NCI-H1092 (cell line): Measurements from ENCODE around the gene GRM7.

Experiments used
- DNase-seq: peaks from one replicate; lab custom pipeline; 2025; lab: John Stamatoyannopoulos, UW

Gene GRM7

GRCh38 chr3:7720649-7721297, 859.9 kb downstream of the GRM7 start:
- no peak for DNase-seq

GRCh38 chr3:7721869-7722268, 861.0 kb downstream of the GRM7 start:
- no peak for DNase-seq

- DNase-seq = no peak
Measured at GRCh38 chr3:7728566-7729519, 867.9 kb downstream of the GRM7 start.

GRCh38 chr3:7733933-7734332, 873.0 kb downstream of the GRM7 start:
- no peak for DNase-seq

- no peak for DNase-seq
Measured at GRCh38 chr3:7734456-7734855, 873.5 kb downstream of the GRM7 start.

- no peak for DNase-seq
Measured at GRCh38 chr3:7737263-7737662, 876.3 kb downstream of the GRM7 start.

- no peak for DNase-seq
Measured at GRCh38 chr3:7739754-7740153, 878.8 kb downstream of the GRM7 start.

GRCh38 chr3:7740458-7740857, 879.5 kb downstream of the GRM7 start:
- no peak for DNase-seq

GRCh38 chr3:7744850-7745249, 883.9 kb downstream of the GRM7 start:
- DNase-seq = no peak

- no peak for DNase-seq
Measured at GRCh38 chr3:7745711-7746110, 884.8 kb downstream of the GRM7 start.

- DNase-seq = no peak
Measured at GRCh38 chr3:7749931-7750695, 889.2 kb downstream of the GRM7 start.

- DNase-seq = no peak
Measured at GRCh38 chr3:7752005-7752404, 891.1 kb downstream of the GRM7 start.

GRCh38 chr3:7754653-7755441, 893.9 kb downstream of the GRM7 start:
- no peak for DNase-seq

GRCh38 chr3:7759630-7760029, 898.7 kb downstream of the GRM7 start:
- no peak for DNase-seq

GRCh38 chr3:7760718-7761117, 899.8 kb downstream of the GRM7 start:
- DNase-seq = no peak

GRCh38 chr3:7764115-7764514, 903.2 kb downstream of the GRM7 start:
- DNase-seq = no peak

- no peak for DNase-seq
Measured at GRCh38 chr3:7766530-7766929, 905.6 kb downstream of the GRM7 start.

- DNase-seq = no peak
Measured at GRCh38 chr3:7779331-7779730, 918.4 kb downstream of the GRM7 start.

GRCh38 chr3:7781395-7781794, 920.5 kb downstream of the GRM7 start:
- DNase-seq = no peak

GRCh38 chr3:7787871-7788828, 927.2 kb downstream of the GRM7 start:
- no peak for DNase-seq

GRCh38 chr3:7788881-7789280, 928.0 kb downstream of the GRM7 start:
- no peak for DNase-seq
